GM18507 (cell line): ENCODE data around the gene TWIST2.

Experiments used
- DNase-seq: peaks from one replicate; pipeline ENCODE4 v3.0.0; 2011; ENCODE audit warnings: low read depth; ENCODE audit not compliant: insufficient read length; ENCODE audit errors: extremely low spot score
- FAIRE-seq: peaks from 2 replicates; lab custom pipeline; 2011; peaks lifted over from hg19 to GRCh38; lab: Jason Lieb, UNC

The TWIST2 gene

DNA sequence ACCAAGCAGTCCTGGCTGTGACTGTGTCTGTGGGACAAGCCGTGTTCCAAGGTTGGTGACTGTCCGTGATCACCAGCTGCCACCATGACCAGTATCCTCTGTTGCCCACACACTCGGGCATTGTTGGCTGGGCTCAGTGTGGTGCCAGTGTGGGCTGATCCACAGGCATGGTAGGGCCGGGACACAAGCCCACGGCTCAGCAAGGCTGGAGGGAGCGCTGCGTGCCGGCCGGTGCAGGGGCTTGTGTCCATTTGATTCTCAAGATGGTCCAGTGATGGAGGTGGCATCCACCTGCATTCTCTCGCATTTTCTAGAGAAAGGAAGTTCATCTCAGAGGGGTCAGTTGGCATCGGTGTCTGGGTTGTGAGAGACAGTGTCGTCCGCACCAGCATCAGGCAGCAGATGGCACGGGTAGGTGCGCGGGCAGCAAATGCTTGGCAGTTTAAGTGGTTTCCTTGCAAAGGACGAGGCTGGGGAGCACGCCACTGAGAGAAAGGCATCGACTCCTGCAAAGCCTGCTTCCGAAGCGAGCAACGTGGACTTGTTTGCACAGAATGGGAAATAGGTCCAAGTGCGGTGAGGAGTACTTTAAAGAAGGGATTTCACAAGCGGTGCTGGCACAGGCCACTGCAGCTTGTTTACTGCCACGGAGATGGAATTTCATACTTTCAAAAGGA, 20.9 kb downstream of the TWIST2 start:
- DNase-seq, result no peak
- FAIRE-seq, result no peak

DNA sequence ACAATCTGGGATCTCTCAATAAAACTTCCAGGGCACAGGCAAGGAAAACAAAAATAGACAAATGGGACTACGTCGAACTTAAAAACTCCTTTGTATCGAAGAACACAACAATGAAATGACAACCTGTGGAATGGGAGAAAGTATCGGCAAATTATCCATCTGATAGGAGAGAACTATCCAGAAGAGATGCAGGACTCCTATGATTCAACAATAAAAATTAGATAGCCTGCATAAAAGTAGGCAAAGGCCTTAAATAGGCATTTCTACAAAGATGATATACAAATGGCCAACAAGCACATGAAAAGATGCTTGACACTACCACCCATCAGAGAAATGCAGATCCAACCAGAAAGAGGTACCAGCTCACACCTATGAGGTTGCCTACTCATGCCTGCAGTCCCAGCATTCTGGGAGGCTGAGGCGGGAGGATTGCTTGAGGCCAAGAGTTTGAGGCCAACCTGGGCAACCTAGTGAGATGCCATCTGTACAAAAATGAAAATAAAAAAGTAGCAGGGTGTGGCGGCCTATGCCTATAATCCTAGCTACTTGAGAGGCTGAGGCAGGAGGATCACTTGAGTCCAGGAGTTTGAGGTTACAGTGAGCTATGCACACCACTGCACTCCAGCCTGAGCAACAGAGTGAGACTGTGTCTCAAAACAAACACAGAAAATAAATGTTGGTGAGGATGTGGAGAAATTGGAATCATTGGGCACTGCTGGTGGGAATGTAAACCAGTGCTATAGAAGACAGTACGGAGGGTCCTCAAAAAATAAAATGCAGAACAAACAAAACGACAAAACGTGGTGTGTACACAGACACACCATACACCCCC, 21.6 kb downstream of the TWIST2 start:
- FAIRE-seq (no peak), DNase-seq (no peak)

- FAIRE-seq, result no peak
Measured at GRCh38 chr2:238870261-238870660, 22.4 kb downstream of the TWIST2 start.

GRCh38 chr2:238872026-238872425, 24.1 kb downstream of the TWIST2 start:
- no peak for FAIRE-seq
- no peak for DNase-seq

More at GRCh38 chr2:238870261-238870660, 22.4 kb downstream of the TWIST2 start:
- no peak for DNase-seq

- DNase-seq (no peak), FAIRE-seq (no peak)
Measured at GRCh38 chr2:238872628-238873380, 24.9 kb downstream of the TWIST2 start.

DNA sequence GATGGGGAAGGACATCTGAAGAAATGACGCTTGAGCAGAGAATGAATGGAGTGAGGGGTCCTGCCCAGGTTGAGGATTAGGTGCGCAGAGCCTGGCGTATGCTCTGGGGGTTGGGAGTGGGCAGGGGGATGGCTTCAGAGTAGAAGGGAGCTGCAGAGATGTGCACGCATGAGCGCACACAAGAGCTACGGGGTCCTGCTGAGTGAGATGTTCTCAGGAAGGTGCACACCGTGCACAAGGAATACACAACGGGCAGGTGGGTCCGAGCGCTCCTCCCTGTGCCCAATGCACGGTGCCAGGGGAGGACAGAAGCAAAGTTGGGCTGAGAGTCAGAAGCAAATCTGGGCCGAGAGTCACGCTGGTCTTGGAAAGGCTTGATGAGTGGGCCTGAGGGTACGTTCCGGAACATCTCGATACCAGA, 25.5 kb downstream of the TWIST2 start:
- FAIRE-seq, result no peak
- no peak for DNase-seq

DNA sequence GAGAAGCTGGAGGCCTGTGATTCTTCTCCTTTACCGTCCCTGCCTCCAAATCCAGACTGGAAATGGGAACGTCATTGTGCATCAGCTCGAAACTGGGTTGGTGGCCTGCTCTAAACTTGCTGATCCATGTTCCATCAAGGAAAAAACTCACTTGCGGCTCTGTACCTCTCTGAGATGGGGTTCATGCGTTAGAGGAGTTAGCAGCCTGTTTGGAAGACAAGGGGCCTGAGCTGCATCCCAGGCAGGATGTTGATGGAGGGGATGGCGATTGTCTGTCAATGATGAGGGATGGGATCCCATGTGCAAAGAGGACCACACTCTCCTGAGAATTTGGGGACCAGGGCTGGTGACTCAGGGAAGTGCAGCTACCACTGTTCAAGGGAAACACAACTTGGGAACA, 26.0 kb downstream of the TWIST2 start:
- FAIRE-seq (no peak), DNase-seq (no peak)

DNA sequence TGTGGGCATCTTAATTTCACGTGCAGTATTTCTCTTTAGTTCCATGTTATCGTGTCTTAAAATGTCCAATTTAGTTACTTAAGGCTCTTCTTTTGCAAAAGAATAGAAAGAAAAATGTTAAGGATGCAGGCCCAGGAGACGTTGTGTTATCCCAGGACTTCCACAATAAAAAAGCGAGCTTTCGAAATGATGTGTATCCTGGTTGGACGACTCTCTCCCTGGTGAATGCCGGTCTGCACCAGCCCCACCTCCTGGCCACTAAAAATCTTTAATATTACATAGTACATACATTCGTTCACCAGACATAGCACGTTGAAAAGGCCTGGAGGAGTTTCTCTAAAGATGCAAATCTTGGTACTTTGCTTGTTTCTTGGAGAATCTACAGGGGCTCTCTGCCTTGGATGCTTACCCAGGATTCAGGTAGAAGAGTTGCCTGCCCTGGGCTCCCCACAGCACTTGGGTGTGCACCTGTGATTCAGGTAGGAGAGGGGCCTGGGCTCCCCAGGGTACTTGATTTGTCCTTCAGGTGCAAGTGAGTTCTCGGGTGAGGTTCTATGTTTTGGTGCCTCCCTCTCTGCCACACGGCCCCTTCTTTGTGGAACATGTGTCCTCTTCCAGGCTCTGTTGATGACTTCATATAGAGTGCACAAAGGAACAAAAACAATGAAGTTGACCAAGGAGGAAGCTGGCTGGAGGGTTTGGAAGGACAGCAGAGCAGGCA, 26.6 kb downstream of the TWIST2 start:
- DNase-seq, result no peak
- FAIRE-seq, result no peak

GRCh38 chr2:238875101-238875470, 27.2 kb downstream of the TWIST2 start:
- no peak for FAIRE-seq
- DNase-seq, result no peak

- FAIRE-seq, result no peak
Measured at GRCh38 chr2:238875471-238876231, 27.8 kb downstream of the TWIST2 start.

DNA sequence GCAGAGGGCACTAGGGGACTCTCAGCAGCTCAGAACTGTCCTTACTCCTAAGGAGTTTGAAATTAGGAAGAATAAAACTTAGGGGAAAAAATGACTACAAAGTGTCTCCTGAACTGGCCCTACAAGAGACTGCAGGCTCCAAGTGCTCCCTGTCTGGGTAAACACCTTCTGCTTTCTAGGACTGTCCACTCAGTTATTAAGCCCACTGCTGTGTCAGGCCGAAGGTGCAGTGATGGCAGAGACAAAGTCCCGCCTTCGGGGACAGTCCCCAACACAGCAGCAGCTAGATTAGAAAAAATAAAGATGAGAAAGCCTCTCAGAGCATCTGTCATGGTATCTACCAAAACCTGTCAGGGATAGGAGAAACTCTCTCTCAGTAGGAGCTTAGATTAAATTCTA, 28.3 kb downstream of the TWIST2 start:
- no peak for FAIRE-seq
- DNase-seq, result no peak

More at GRCh38 chr2:238875471-238876231, 27.8 kb downstream of the TWIST2 start:
- no peak for DNase-seq

DNA sequence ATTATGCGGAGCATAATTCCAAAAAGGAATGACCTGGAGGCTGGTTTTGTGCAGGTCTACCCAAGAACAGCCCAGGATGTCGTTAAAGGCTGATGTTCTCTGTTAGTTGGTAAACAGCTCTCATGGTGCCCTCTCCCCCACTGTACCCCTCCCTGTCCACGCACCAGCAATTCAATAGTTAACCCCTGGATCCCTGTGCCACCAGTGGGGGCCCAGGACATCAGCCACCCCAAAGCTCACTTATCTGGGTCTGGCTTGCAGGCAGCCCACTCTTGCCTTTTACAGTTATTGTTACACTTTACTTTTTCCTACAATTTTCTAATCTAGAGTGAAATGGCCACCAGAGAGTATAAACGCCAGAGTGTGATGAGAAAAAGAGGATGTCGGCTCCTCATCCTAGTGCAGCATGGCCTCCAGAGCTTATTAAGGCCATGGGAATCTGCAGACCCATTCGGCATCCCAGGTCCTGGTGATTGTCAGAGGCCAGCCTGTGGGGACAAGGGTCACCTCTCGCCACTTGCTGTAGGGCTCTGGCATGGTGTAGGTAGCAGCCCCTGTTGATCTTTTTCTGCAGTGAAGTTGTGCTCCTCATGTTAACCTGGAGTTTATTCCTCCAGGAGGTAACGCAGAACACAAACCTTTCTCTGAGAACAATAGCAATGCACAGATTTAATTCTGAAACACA, 30.3 kb downstream of the TWIST2 start:
- FAIRE-seq, result no peak
- DNase-seq, result no peak

DNA sequence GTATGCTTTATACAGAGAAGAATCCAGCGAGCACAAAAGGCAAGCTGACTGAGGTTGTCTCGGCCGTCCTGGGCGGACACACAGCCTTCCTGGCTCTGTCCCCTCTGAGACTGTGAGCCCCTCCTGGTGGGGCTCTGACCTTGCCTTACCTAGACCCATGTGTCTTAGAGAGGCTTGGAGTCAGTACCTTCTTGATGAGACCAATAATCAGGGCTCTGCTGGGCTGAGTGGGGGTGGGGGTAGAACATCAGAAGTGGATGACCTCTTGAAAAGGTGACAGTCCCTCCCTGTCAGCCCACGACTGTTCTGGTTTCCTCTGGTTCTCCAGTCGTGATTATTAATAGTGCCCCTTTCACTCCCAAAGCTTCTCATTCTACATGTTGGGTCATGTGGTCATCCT, 31.2 kb downstream of the TWIST2 start:
- FAIRE-seq, result no peak
- no peak for DNase-seq

- FAIRE-seq, result no peak
- DNase-seq, result no peak
Measured at GRCh38 chr2:238879621-238880377, 31.9 kb downstream of the TWIST2 start.

DNA sequence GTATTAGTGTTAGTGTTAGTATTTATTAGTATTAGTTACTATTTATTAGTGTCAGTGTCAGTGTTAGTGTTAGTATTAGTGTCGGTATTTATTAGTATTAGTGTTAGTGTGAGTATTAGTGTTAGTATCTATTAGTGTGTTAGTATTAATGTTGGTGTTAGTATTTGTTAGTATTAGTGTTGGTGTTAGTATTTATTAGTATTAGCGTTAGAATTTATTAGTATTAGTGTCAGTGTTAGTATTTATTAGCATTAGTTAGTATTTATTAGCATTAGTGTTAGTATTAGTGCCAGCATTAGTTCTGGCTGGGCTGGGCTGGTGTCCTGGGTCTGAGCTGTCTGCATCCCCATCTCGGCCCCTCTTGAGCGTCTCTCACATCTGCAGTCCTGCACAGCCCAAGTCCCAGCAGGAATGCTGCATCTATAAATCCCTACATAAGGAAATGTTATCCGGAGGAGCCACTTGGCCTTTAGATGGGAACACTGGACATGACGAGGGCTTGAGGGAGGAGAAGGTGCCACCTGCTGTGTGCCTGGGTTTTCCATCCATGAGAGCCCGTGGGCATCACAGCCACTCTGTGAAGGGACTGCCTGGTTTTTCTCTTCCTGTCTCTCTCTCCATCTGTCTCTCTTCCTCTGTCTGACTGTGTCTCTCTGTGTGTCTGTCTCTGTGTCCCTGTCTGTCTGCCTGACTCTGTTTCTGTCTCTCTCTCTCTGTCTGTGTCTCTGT, 33.6 kb downstream of the TWIST2 start:
- DNase-seq, result no peak

GRCh38 chr2:238882082-238882755, 34.3 kb downstream of the TWIST2 start:
- no peak for FAIRE-seq

More for the DNA sequence above, 33.6 kb downstream of the TWIST2 start:
- FAIRE-seq, result no peak

More at GRCh38 chr2:238882082-238882755, 34.3 kb downstream of the TWIST2 start:
- no peak for DNase-seq
